IPS-20b (cell line): ENCODE data around the gene POU5F1.
A peak's percentile ranks its signal among the peaks of the same experiment; 100 is the strongest.
"Not testable (repeated sequence)": the region's sequence is repeated elsewhere in the genome, so short reads cannot be mapped to it uniquely, and the experiment has no call there.

Source experiments
- H3K27ac ChIP-seq: one replicate; pipeline ENCODE4 v1.5.1; 2013; ENCODE audit warnings: low read length
- H3K27me3 ChIP-seq: 2 replicates; pipeline ENCODE4 v1.6.1; 2013; ENCODE audit warnings: mild to moderate bottlenecking, low read length, inconsistent platforms; ENCODE audit not compliant: insufficient read depth
- H3K36me3 ChIP-seq: 2 replicates; pipeline ENCODE4 v1.6.1; 2013; ENCODE audit warnings: low read depth, mild to moderate bottlenecking, inconsistent platforms, low read length, moderate library complexity; ENCODE audit not compliant: insufficient read depth
- H3K4me1 ChIP-seq: 2 replicates; pipeline ENCODE4 v1.6.1; 2013; ENCODE audit warnings: mild to moderate bottlenecking, control low read depth, inconsistent platforms, low read length, moderate library complexity; ENCODE audit not compliant: insufficient read depth
- H3K4me3 ChIP-seq: 2 replicates; pipeline ENCODE4 v1.5.1; 2013; ENCODE audit warnings: mild to moderate bottlenecking, low read length, inconsistent platforms
- H3K9ac ChIP-seq: 2 replicates; pipeline ENCODE4 v1.6.1; 2013; ENCODE audit warnings: low read depth, mild to moderate bottlenecking, inconsistent platforms, low read length, moderate library complexity
- H3K9me3 ChIP-seq: 2 replicates; pipeline ENCODE4 v1.6.1; 2013; ENCODE audit warnings: mild to moderate bottlenecking, low read depth, low read length, inconsistent platforms; ENCODE audit not compliant: insufficient read depth

POU5F1 gene

DNA sequence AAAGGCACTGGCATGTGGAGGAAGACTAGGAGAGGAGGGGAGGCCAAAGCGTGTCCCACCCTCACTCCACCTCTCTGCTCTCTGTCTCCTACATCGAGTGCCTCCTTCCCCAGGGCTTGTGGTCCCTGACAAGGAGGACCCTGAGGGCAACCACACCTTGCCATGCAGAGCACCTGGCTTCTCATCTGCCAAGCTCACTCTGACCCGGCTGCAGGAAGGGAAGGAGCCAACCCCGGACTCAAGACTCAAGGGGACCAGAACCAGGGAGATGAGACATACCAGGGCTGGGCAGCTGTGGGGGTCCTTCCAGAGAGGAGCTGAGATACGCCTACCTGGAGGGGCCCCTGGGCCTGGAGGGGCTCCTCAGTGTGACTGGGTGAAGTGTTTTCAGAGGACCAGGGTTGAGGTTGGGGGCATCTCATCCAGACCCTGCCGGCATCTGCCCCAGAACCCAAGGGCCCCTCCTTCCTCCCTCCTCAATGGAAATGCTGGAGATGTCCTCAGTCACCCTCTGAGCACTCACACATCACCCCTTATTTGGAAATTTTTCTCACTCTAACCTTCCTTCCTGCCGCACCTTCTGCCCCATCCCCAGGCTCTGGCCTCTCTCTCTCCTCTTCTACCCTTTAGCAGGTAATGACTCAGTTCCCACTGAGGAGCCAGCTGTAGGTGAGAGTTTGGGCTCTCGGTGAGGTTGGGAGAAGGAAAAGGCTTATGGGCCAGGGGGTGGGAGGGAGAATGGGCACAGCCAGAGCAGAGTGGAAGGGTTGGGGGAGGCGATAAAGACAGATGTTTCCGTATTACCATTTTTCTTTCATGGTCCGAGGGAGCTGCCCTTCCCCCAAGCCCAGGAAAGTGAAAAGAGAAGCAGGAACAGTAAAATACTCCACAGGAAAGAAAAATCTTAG is 32.0 kb upstream of the POU5F1 start:
- peaks cover 17% of the 10 kb centered on the region for H3K4me1 ChIP-seq
- H3K27ac ChIP-seq, result no peak overlapping the region
- H3K27me3 ChIP-seq, result no peaks in the 10 kb centered on the region
- H3K9me3 ChIP-seq, result no peaks in the 10 kb centered on the region
- H3K4me3 ChIP-seq, result peak overlapping the region; percentile 36; the same call in 1 of the 2 replicates
- no peaks in the 10 kb centered on the region for H3K36me3 ChIP-seq
- no peak overlapping the region; the same call in 1 of the 2 replicates for H3K9ac ChIP-seq

- not testable (repeated sequence) for H3K9ac ChIP-seq, H3K36me3 ChIP-seq, H3K9me3 ChIP-seq, H3K27ac ChIP-seq, H3K4me3 ChIP-seq, H3K27me3 ChIP-seq
- peaks cover 16% of the 10 kb centered on the region for H3K4me1 ChIP-seq
Measured at GRCh38 chr6:31199105-31199452, 28.6 kb upstream of the POU5F1 start.

GRCh38 chr6:31197559-31198305 is 27.2 kb upstream of the POU5F1 start:
- Histone ChIP-seq H3K9me3 (no peaks in the 10 kb centered on the region), H3K4me1 (peaks cover 3% of the 10 kb centered on the region; the same call in 1 of the 2 replicates), H3K27ac (no peak overlapping the region), H3K27me3 (no peaks in the 10 kb centered on the region), H3K36me3 (no peaks in the 10 kb centered on the region), H3K9ac (peak overlapping the region; percentile 53; the same call in 1 of the 2 replicates), H3K4me3 (peak overlapping the region; percentile 82)

DNA sequence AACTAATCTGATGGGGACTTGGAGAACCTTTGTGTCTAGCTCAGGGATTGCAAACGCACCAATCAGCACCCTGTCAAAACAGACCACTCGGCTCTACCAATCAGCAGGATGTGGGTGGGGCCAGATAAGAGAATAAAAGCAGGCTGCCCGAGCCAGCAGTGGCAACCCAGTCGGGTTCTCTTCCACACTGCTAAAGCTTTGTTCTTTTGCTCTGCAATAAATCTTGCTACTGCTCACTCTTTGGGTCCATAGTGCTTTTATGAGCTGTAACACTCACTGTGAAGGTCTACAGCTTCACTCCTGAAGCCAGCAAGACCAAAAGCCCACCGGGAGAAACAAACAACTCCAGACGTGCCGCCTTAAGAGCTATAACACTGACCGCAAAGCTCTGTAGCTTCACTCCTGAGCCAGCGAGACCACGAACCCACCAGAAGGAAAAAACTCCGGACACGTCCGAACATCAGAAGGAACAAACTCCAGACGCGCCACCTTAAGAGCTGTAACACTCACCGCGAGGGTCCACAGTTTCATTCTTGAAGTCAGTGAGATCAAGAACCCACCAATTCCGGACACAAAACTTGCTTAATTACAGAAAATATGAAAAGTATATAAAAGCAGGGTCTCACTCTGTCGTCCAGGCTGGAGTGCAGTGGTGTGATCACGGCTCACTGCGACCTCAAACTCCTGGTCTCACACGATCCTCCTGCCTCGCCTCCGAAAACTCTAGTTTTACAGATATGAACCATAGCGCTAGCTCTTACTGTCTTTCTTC is 26.0 kb upstream of the POU5F1 start:
- H3K27me3 ChIP-seq, H3K36me3 ChIP-seq, H3K9me3 ChIP-seq, H3K9ac ChIP-seq, H3K27ac ChIP-seq, H3K4me1 ChIP-seq: not testable (repeated sequence)
- H3K4me3 ChIP-seq, result peak overlapping the region; percentile 82; the same call in 1 of the 2 replicates

GRCh38 chr6:31195308-31195979 is 25.0 kb upstream of the POU5F1 start:
- not testable (repeated sequence) for H3K27me3 ChIP-seq, H3K27ac ChIP-seq, H3K36me3 ChIP-seq, H3K9ac ChIP-seq, H3K4me1 ChIP-seq, H3K4me3 ChIP-seq, H3K9me3 ChIP-seq

DNA sequence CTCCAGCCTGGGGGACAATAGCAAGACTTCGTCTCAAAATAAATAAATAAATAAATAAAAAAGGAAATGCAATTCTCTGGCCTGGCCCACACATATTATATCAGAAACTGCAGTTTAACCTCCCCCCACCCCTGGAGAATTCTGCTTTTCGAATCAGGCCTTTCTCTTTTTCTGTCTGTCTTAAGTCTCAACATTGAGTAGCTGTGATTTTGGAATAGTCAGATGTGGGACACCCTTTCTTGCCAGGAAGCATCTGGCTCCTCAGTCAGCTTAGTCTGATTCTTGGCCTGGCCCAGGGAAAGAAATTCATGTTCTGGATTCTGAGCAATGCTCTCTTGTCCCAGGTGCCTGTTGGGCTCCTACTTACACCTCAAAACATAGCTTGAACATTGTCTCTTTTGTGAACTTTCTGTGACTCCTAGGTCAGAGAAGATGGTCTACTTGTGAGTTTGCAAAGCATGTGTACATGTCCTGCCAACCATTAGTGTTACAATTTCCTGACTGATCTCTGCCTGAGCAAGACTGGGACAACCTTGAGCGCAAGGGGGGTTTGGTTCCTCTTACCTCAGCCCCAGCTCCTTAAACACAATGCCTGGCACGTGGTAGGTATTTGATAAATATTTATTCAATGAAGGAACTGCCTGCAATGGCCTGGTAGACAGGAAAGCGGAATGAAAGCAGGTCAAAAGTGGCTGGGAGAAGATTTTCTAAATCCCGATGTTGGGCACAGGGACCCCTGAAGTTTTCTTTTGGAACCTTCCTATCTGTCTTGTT is 23.8 kb upstream of the POU5F1 start:
- H3K9ac ChIP-seq, result no peak overlapping the region
- no peaks in the 10 kb centered on the region for H3K9me3 ChIP-seq
- no peak overlapping the region for H3K4me3 ChIP-seq
- H3K27me3 ChIP-seq, result no peaks in the 10 kb centered on the region
- H3K36me3 ChIP-seq, result no peaks in the 10 kb centered on the region
- H3K27ac ChIP-seq, result no peak overlapping the region
- no peaks in the 10 kb centered on the region for H3K4me1 ChIP-seq

DNA sequence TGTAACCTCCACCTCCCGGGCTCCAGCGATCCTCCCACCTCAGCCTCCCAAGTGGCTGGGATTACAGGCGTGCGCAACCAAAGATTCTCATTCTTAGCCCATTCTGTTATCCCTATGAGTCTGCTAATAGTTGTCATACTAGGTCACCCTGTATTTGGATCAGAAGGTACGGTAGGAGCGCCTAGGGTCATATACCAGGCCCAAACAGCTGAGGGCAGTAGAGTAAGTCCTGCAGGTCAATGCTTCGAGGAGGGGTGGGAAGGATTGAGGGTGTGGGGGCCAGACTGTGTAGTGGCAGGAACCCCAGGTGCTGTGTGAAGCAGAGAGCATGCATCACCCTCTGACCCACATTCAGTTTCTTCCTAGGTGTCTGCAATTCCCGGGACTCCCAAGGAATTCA is 22.7 kb upstream of the POU5F1 start:
- no peak overlapping the region for H3K4me3 ChIP-seq
- no peaks in the 10 kb centered on the region for H3K36me3 ChIP-seq
- H3K27me3 ChIP-seq, result no peaks in the 10 kb centered on the region
- H3K4me1 ChIP-seq, result no peaks in the 10 kb centered on the region
- H3K9me3 ChIP-seq, result no peaks in the 10 kb centered on the region
- H3K27ac ChIP-seq, result no peak overlapping the region
- H3K9ac ChIP-seq, result no peak overlapping the region

- not testable (repeated sequence) for H3K27me3 ChIP-seq, H3K27ac ChIP-seq, H3K9me3 ChIP-seq, H3K4me1 ChIP-seq, H3K4me3 ChIP-seq, H3K9ac ChIP-seq, H3K36me3 ChIP-seq
Measured at GRCh38 chr6:31192431-31193105, 22.1 kb upstream of the POU5F1 start.

- no peak overlapping the region for H3K4me3 ChIP-seq
- H3K4me1 ChIP-seq, result no peaks in the 10 kb centered on the region; the same call in 1 of the 2 replicates
- no peaks in the 10 kb centered on the region for H3K9me3 ChIP-seq
- no peaks in the 10 kb centered on the region for H3K27me3 ChIP-seq
- no peak overlapping the region for H3K9ac ChIP-seq
- no peak overlapping the region for H3K27ac ChIP-seq
- no peaks in the 10 kb centered on the region for H3K36me3 ChIP-seq
Measured at GRCh38 chr6:31190488-31190887, 20.0 kb upstream of the POU5F1 start.

- H3K27me3 ChIP-seq, H3K36me3 ChIP-seq, H3K27ac ChIP-seq, H3K9ac ChIP-seq, H3K4me1 ChIP-seq, H3K4me3 ChIP-seq, H3K9me3 ChIP-seq: not testable (repeated sequence)
Measured at GRCh38 chr6:31189223-31189622, 18.7 kb upstream of the POU5F1 start.
